Large intestine (tissue), 12 donors: Measurements from ENCODE around the gene GLOD4. TPM values are rescaled to one million over a fixed set of nuclear protein-coding genes. Genes with fewer than 3 reads are reported as not detected.
"Not testable (repeated sequence)": the region's sequence is repeated elsewhere in the genome, so short reads cannot be mapped to it uniquely, and the experiment has no call there.

Experiments
- DNase-seq, 2 donors: peaks; one replicate each; pipeline versions ENCODE4 v3.0.0 to v3.0.0-alpha.2; 2013
- H3K27ac ChIP-seq: one replicate; pipeline ENCODE4 v1.5.1; 2013; ENCODE audit warnings: low read length
- H3K27me3 ChIP-seq: 2 replicates; pipeline ENCODE4 v1.6.1; 2013; ENCODE audit warnings: low read length; ENCODE audit not compliant: control insufficient read depth, insufficient read depth
- H3K36me3 ChIP-seq: 2 replicates; pipeline ENCODE4 v1.6.1; 2013; ENCODE audit warnings: low read length; ENCODE audit not compliant: control insufficient read depth, insufficient read depth
- H3K4me1 ChIP-seq: one replicate; pipeline ENCODE4 v1.6.1; 2013; ENCODE audit warnings: low read length; ENCODE audit not compliant: control insufficient read depth, insufficient read depth
- H3K4me3 ChIP-seq: one replicate; pipeline ENCODE4 v1.5.1; 2013; ENCODE audit warnings: low read length
- H3K9me3 ChIP-seq: one replicate; pipeline ENCODE4 v1.6.1; 2013; ENCODE audit warnings: mild to moderate bottlenecking, low read depth, low read length, moderate library complexity; ENCODE audit not compliant: control insufficient read depth
- WGBS: methylation state at CpG from one replicate; pipeline ENCODE4 v1.1.5; 2013; ENCODE audit warnings: low lambda C conversion rate; ENCODE audit not compliant: insufficient coverage; 5-methylcytosine and 5-hydroxymethylcytosine counted together
- long read RNA-seq, 11 donors: transcript quantifications; one replicate each; lab custom pipeline, GENCODE V29; 2026
- polyA plus RNA-seq: library from polyadenylated mRNA; unstranded; fragments of 120-200 nt; gene quantifications from one replicate; pipeline ENCODE4 v1.2.1, GENCODE V29; 2013

Gene GLOD4
- 149 TPM for polyA plus RNA-seq
- long read RNA-seq, donor 1, transcript GLOD4-202 (9 exons, 2,059 nt) = major isoform, 31 of 56 reads
- long read RNA-seq, donor 1, partial matches to known transcripts = 16 of 56 reads
- long read RNA-seq, donor 1, other reads (novel, unspliced or antisense) = 8 of 56 reads
- long read RNA-seq, donor 2, transcript GLOD4-202 (9 exons, 2,059 nt) = major isoform, 61 of 143 reads
- long read RNA-seq, donor 2, partial matches to known transcripts = 69 of 143 reads
- long read RNA-seq, donor 2, other reads (novel, unspliced or antisense) = 9 of 143 reads
- long read RNA-seq, donor 3 = 0 reads
- long read RNA-seq, donor 4, partial matches to known transcripts = 0 of 6 reads
- long read RNA-seq, donor 4, other reads (novel, unspliced or antisense) = 0 of 6 reads
- long read RNA-seq, donor 5, transcript GLOD4-202 (9 exons, 2,059 nt) = major isoform, 27 of 35 reads
- long read RNA-seq, donor 5, partial matches to known transcripts = 7 of 35 reads
- long read RNA-seq, donor 5, other reads (novel, unspliced or antisense) = 0 of 35 reads
- long read RNA-seq, donor 6, transcript GLOD4-202 (9 exons, 2,059 nt) = major isoform, 38 of 59 reads
- long read RNA-seq, donor 6, partial matches to known transcripts = 11 of 59 reads
- long read RNA-seq, donor 6, other reads (novel, unspliced or antisense) = 9 of 59 reads
- long read RNA-seq, donor 7, transcript GLOD4-202 (9 exons, 2,059 nt) = major isoform, 20 of 32 reads
- long read RNA-seq, donor 7, partial matches to known transcripts = 5 of 32 reads
- long read RNA-seq, donor 7, other reads (novel, unspliced or antisense) = 5 of 32 reads
- long read RNA-seq, donor 8, transcript GLOD4-202 (9 exons, 2,059 nt) = major isoform, 62 of 110 reads
- long read RNA-seq, donor 8, partial matches to known transcripts = 34 of 110 reads
- long read RNA-seq, donor 8, other reads (novel, unspliced or antisense) = 9 of 110 reads
- long read RNA-seq, donor 9, transcript GLOD4-202 (9 exons, 2,059 nt) = major isoform, 57 of 122 reads
- long read RNA-seq, donor 9, partial matches to known transcripts = 55 of 122 reads
- long read RNA-seq, donor 9, other reads (novel, unspliced or antisense) = 6 of 122 reads
- long read RNA-seq, donor 10, transcript GLOD4-202 (9 exons, 2,059 nt) = major isoform, 69 of 120 reads
- long read RNA-seq, donor 10, partial matches to known transcripts = 39 of 120 reads
- long read RNA-seq, donor 10, other reads (novel, unspliced or antisense) = 12 of 120 reads
- long read RNA-seq, donor 11, transcript GLOD4-202 (9 exons, 2,059 nt) = major isoform, 39 of 45 reads
- long read RNA-seq, donor 11, partial matches to known transcripts = 0 of 45 reads
- long read RNA-seq, donor 11, other reads (novel, unspliced or antisense) = 6 of 45 reads

- peak; percentile 91 to 94 for DNase-seq
- Histone ChIP-seq H3K27ac (peak within 1 kb of the TSS; percentile 90), H3K4me3 (peak within 1 kb of the TSS; percentile 95), H3K27me3 (no peaks in the 10 kb centered on the region), H3K9me3 (no peaks in the 10 kb centered on the region), H3K4me1 (peaks cover 7% of the 10 kb centered on the region), H3K36me3 (peaks cover 25% of the 10 kb centered on the region)
- no CpG with 5 or more reads among the region's 87 CpGs for WGBS
These were observed at the start of gene GLOD4, which contains the start of gene MRM3 for GRCh38 chr17:781805-782731. Gene GLOD4 (minus strand): TSS chr17:782280. CDS start chr17:782255, 25 bp downstream. Gene MRM3 (plus strand): TSS chr17:782353. CDS start chr17:782379, 26 bp downstream.

- 100% methylated on average over 1 of the region's 7 CpGs for WGBS
- Histone ChIP-seq H3K4me1 (no peaks in the 10 kb centered on the region), H3K9me3 (no peaks in the 10 kb centered on the region), H3K4me3 (no peak overlapping the region), H3K36me3 (no peaks in the 10 kb centered on the region), H3K27me3 (no peaks in the 10 kb centered on the region), H3K27ac (no peak overlapping the region)
- no peak for DNase-seq
These were observed 48.9 kb upstream of the GLOD4 start for GRCh38 chr17:830950-831349.

- no peak for DNase-seq
- no peaks in the 10 kb centered on the region for H3K9me3 ChIP-seq
- 86% methylated on average over 3 of the region's 19 CpGs for WGBS
- no peaks in the 10 kb centered on the region for H3K36me3 ChIP-seq
- H3K4me1 ChIP-seq = no peaks in the 10 kb centered on the region
- H3K4me3 ChIP-seq = no peak overlapping the region
- H3K27me3 ChIP-seq = no peaks in the 10 kb centered on the region
- H3K27ac ChIP-seq = no peak overlapping the region
These were observed 48.3 kb upstream of the GLOD4 start for GRCh38 chr17:830381-830780.

GRCh38 chr17:829614-830013 is 47.5 kb upstream of the GLOD4 start:
- not testable (repeated sequence) for H3K27me3 ChIP-seq, H3K36me3 ChIP-seq, H3K4me3 ChIP-seq, H3K27ac ChIP-seq, H3K4me1 ChIP-seq, DNase-seq, H3K9me3 ChIP-seq
- no CpG with 5 or more reads among the region's 3 CpGs for WGBS

GRCh38 chr17:828761-829160 is 46.7 kb upstream of the GLOD4 start:
- WGBS = 94% methylated on average over 3 of the region's 5 CpGs
- DNase-seq = no peak

GRCh38 chr17:826778-827177 is 44.7 kb upstream of the GLOD4 start:
- no peak for DNase-seq
- no CpG with 5 or more reads among the region's 21 CpGs for WGBS
- Histone ChIP-seq H3K36me3 (peaks cover 7% of the 10 kb centered on the region), H3K27ac (no peak overlapping the region), H3K4me3 (no peak overlapping the region), H3K27me3 (no peaks in the 10 kb centered on the region), H3K9me3 (no peaks in the 10 kb centered on the region), H3K4me1 (no peaks in the 10 kb centered on the region)

More at GRCh38 chr17:828761-829160, 46.7 kb upstream of the GLOD4 start:
- H3K4me3 ChIP-seq = no peak overlapping the region
- no peaks in the 10 kb centered on the region for H3K36me3 ChIP-seq
- H3K27me3 ChIP-seq = no peaks in the 10 kb centered on the region
- H3K27ac ChIP-seq = no peak overlapping the region
- H3K4me1 ChIP-seq = no peaks in the 10 kb centered on the region
- no peaks in the 10 kb centered on the region for H3K9me3 ChIP-seq

- H3K4me1 ChIP-seq = no peaks in the 10 kb centered on the region
- WGBS = 100% methylated on average over 2 of the region's 17 CpGs
- H3K4me3 ChIP-seq = no peak overlapping the region
- no peaks in the 10 kb centered on the region for H3K9me3 ChIP-seq
- no peak overlapping the region for H3K27ac ChIP-seq
- DNase-seq = no peak
- H3K36me3 ChIP-seq = peaks cover 7% of the 10 kb centered on the region
- no peaks in the 10 kb centered on the region for H3K27me3 ChIP-seq
These were observed 43.1 kb upstream of the GLOD4 start for GRCh38 chr17:825216-825615.

GRCh38 chr17:824378-824777 is 42.3 kb upstream of the GLOD4 start:
- Histone ChIP-seq H3K27me3 (no peaks in the 10 kb centered on the region), H3K36me3 (peaks cover 10% of the 10 kb centered on the region), H3K4me1 (no peaks in the 10 kb centered on the region), H3K4me3 (no peak overlapping the region), H3K9me3 (no peaks in the 10 kb centered on the region), H3K27ac (no peak overlapping the region)
- no CpG with 5 or more reads among the region's 16 CpGs for WGBS
- no peak for DNase-seq

GRCh38 chr17:823501-823902 is 41.4 kb upstream of the GLOD4 start:
- Histone ChIP-seq H3K27ac (no peak overlapping the region), H3K4me1 (no peaks in the 10 kb centered on the region), H3K27me3 (no peaks in the 10 kb centered on the region), H3K36me3 (peaks cover 13% of the 10 kb centered on the region), H3K9me3 (no peaks in the 10 kb centered on the region), H3K4me3 (no peak overlapping the region)
- DNase-seq = no peak
- no CpG with 5 or more reads among the region's 9 CpGs for WGBS
